GM18508 (cell line): ENCODE data around the gene ALPL.
"Not testable (repeated sequence)": the region's sequence is repeated elsewhere in the genome, so short reads cannot be mapped to it uniquely, and the experiment has no call there.

Experiments used
- ATAC-seq: cut with Tn5 transposase; IDR thresholded peaks from one replicate; pipeline ENCODE4 v1.9.1; 2021; ENCODE audit warnings: moderate number of reproducible peaks; ENCODE audit not compliant: insufficient read depth, unreplicated experiment

ALPL gene

GRCh38 chr1:21509351-21510112 lies at the start of gene ALPL:
Gene ALPL (plus strand): TSS chr1:21509423. CDS start chr1:21554082, 44,659 bp downstream.
- no peak for ATAC-seq

GRCh38 chr1:21465127-21465526 lies 44.1 kb upstream of the ALPL start:
- not testable (repeated sequence) for ATAC-seq

- ATAC-seq = not testable (repeated sequence)
Observed at GRCh38 chr1:21467946-21468345, 41.3 kb upstream of the ALPL start.

GRCh38 chr1:21468599-21468998 lies 40.6 kb upstream of the ALPL start:
- no peak for ATAC-seq

- ATAC-seq = no peak
Observed at GRCh38 chr1:21469581-21469980, 39.6 kb upstream of the ALPL start.

- no peak for ATAC-seq
Observed at GRCh38 chr1:21472861-21473260, 36.4 kb upstream of the ALPL start.

- ATAC-seq = no peak
Observed at GRCh38 chr1:21478356-21478755, 30.9 kb upstream of the ALPL start.

- not testable (repeated sequence) for ATAC-seq
Observed at GRCh38 chr1:21483881-21484280, 25.3 kb upstream of the ALPL start.

- no peak for ATAC-seq
Observed at GRCh38 chr1:21489146-21489545, 20.1 kb upstream of the ALPL start.

- ATAC-seq = no peak
Observed at GRCh38 chr1:21490774-21491487, 18.3 kb upstream of the ALPL start.

- no peak for ATAC-seq
Observed at GRCh38 chr1:21491488-21492355, 17.5 kb upstream of the ALPL start.

- no peak for ATAC-seq
Observed at GRCh38 chr1:21492356-21492625, 16.9 kb upstream of the ALPL start.

- ATAC-seq = no peak
Observed at GRCh38 chr1:21494196-21494595, 15.0 kb upstream of the ALPL start.

GRCh38 chr1:21495225-21495820 lies 13.9 kb upstream of the ALPL start:
- no peak for ATAC-seq

GRCh38 chr1:21496063-21496462 lies 13.2 kb upstream of the ALPL start:
- no peak for ATAC-seq

GRCh38 chr1:21496886-21497285 lies 12.3 kb upstream of the ALPL start:
- no peak for ATAC-seq

- ATAC-seq = no peak
Observed at GRCh38 chr1:21497466-21498061, 11.7 kb upstream of the ALPL start.

GRCh38 chr1:21499283-21499950 lies 9.8 kb upstream of the ALPL start:
- no peak for ATAC-seq

- ATAC-seq = no peak
Observed at GRCh38 chr1:21503706-21504377, 5.4 kb upstream of the ALPL start.
